PC-3 (cell line): ENCODE data around the gene C19orf47. TPM values are rescaled to one million over a fixed set of nuclear protein-coding genes. Genes with fewer than 3 reads are reported as not detected.

Source experiments
- ATAC-seq: fragments of 200-7000 bp; cut with Tn5 transposase; 2 replicates; pipeline ENCODE4 v1.9.1; 2020; ENCODE audit warnings: mild to moderate bottlenecking, moderate library complexity
- BruUV-seq: library from RNA; stranded (reverse); fragments of 400-500 nt; replicated peaks from 2 replicates; lab custom pipeline; 2021; lab: Mats Ljungman, UMichigan
- CTCF ChIA-PET: fragments of 300-600 bp; sonication (Branson Sonifier 250); formaldehyde crosslinking; loops from one replicate; lab custom pipeline; 2022; ENCODE audit warnings: antibody characterized with exemption; lab: Charles Lee
- POLR2A ChIA-PET: fragments of 300-600 bp; sonication (Branson Sonifier 250); formaldehyde crosslinking; loops from one replicate; lab custom pipeline; 2022; ENCODE audit warnings: antibody characterized with exemption; ENCODE audit not compliant: unreplicated experiment; lab: Charles Lee
- DNase-seq: peaks from one replicate; pipeline ENCODE4 v3.0.0-alpha.2; 2015
- H2AFZ ChIP-seq: fragments of 300-600 bp; sonication (generic); 2 replicates; pipeline ENCODE4 v1.6.0; 2016; ENCODE audit warnings: antibody characterized with exemption, low read length
- H3F3A ChIP-seq: fragments of 300-600 bp; sonication (generic); one replicate; pipeline ENCODE4 v1.6.0; 2017; ENCODE audit warnings: antibody characterized with exemption, low read length, control low read depth, mild to moderate bottlenecking; ENCODE audit not compliant: unreplicated experiment
- H3K27ac ChIP-seq: fragments of 300-600 bp; sonication (generic); 2 replicates; pipeline ENCODE4 v1.5.1; 2016; ENCODE audit warnings: mild to moderate bottlenecking, low read length
- H3K27me3 ChIP-seq: fragments of 300-600 bp; sonication (generic); 2 replicates; pipeline ENCODE4 v1.6.1; 2016; ENCODE audit warnings: low read length, mixed read lengths
- H3K36me3 ChIP-seq: fragments of 300-600 bp; sonication (generic); 2 replicates; pipeline ENCODE4 v1.6.1; 2016; ENCODE audit warnings: low read depth, mixed run types, low read length, mixed read lengths
- H3K4me1 ChIP-seq: fragments of 300-600 bp; sonication (generic); 2 replicates; pipeline ENCODE4 v1.5.1; 2016; ENCODE audit warnings: low read length; ENCODE audit not compliant: insufficient read depth
- H3K4me2 ChIP-seq: fragments of 300-600 bp; sonication (generic); 2 replicates; pipeline ENCODE4 v1.6.0; 2016; ENCODE audit warnings: low read length
- H3K4me3 ChIP-seq: fragments of 300-600 bp; sonication (generic); 2 replicates; pipeline ENCODE4 v1.5.1; 2016; ENCODE audit warnings: mild to moderate bottlenecking, low read length, mixed read lengths
- H3K79me2 ChIP-seq: fragments of 300-600 bp; sonication (generic); 2 replicates; pipeline ENCODE4 v1.6.1; 2017; ENCODE audit warnings: low read length, mixed read lengths
- H3K9ac ChIP-seq: fragments of 300-600 bp; sonication (generic); 2 replicates; pipeline ENCODE4 v1.6.0; 2016; ENCODE audit warnings: mild to moderate bottlenecking, low read length
- H3K9me2 ChIP-seq: fragments of 300-600 bp; sonication (generic); replicated peaks from 2 replicates; pipeline ENCODE4 v1.6.1; 2016; ENCODE audit warnings: mixed run types, low read length, mixed read lengths
- H3K9me3 ChIP-seq: fragments of 300-600 bp; sonication (generic); 2 replicates; pipeline ENCODE4 v1.6.1; 2016; ENCODE audit warnings: low read length, mixed read lengths
- H4K20me1 ChIP-seq: fragments of 300-600 bp; sonication (generic); 2 replicates; pipeline ENCODE4 v1.6.1; 2016; ENCODE audit warnings: low read length, mixed read lengths
- CTCF ChIP-seq: fragments of 300-600 bp; sonication (generic); conservative IDR thresholded peaks from 2 replicates; pipeline ENCODE4 v1.5.1; 2017; ENCODE audit warnings: antibody characterized with exemption, low read depth, mild to moderate bottlenecking, low read length
- EZH2 ChIP-seq: fragments of 300-600 bp; sonication (generic); IDR thresholded peaks from one replicate; pipeline ENCODE4 v1.6.1; 2017; ENCODE audit warnings: antibody characterized with exemption, mild to moderate bottlenecking, low read length; ENCODE audit not compliant: unreplicated experiment
- EZH2phosphoT487 ChIP-seq: fragments of 300-600 bp; sonication (generic); IDR thresholded peaks from 2 replicates; pipeline ENCODE4 v1.6.1; 2018; ENCODE audit warnings: mild to moderate bottlenecking, antibody characterized with exemption, low read length, borderline replicate concordance
- intact Hi-C: fragments of 100-400 bp; cut with micrococcal nuclease; formaldehyde crosslinking; loops from 2 replicates; pipeline ENCODE4 v1.9.0; 2023
- total RNA-seq: library from RNA; depleted of rRNA; stranded (reverse); fragments of >200 nt; gene quantifications from 2 replicates; pipeline ENCODE4 v1.2.3, GENCODE V29; 2014

The C19orf47 gene
- total RNA-seq, 1 experiment from 2014 or later: 13.9 TPM

- intact Hi-C loops: loop anchor here (5.0 kb wide), 1 partner anchor 220 kb away; no protein-coding TSS in a partner anchor
- no peak for TF ChIP-seq EZH2phosphoT487
- no peak for TF ChIP-seq EZH2
- TF ChIP-seq CTCF: no peak
- Histone ChIP-seq H2AFZ (no peak overlapping the region), H3K4me2 (no peak overlapping the region), H3K9me2 (no peaks in the 10 kb centered on the region), H3K4me3 (no peak overlapping the region), H3F3A (no peaks in the 10 kb centered on the region), H4K20me1 (no peaks in the 10 kb centered on the region), H3K4me1 (no peaks in the 10 kb centered on the region), H3K79me2 (no peaks in the 10 kb centered on the region), H3K27me3 (no peaks in the 10 kb centered on the region), H3K36me3 (no peaks in the 10 kb centered on the region), H3K9ac (no peak overlapping the region), H3K27ac (no peak overlapping the region), H3K9me3 (no peaks in the 10 kb centered on the region)
- DNase-seq (no peak), ATAC-seq (no peak)
- ChIA-PET CTCF (no interaction called here), POLR2A (no interaction called here)
- no TSS peak for BruUV-seq
Observed at GRCh38 chr19:40302224-40303011, 45.8 kb downstream of the C19orf47 start.

GRCh38 chr19:40300668-40301067 lies 47.5 kb downstream of the C19orf47 start:
- Histone ChIP-seq H3K4me1 (no peaks in the 10 kb centered on the region), H4K20me1 (no peaks in the 10 kb centered on the region), H3K9me2 (no peaks in the 10 kb centered on the region), H3K27me3 (no peaks in the 10 kb centered on the region), H3K9me3 (no peaks in the 10 kb centered on the region), H3K4me3 (no peak overlapping the region), H3K36me3 (no peaks in the 10 kb centered on the region), H3F3A (no peaks in the 10 kb centered on the region), H2AFZ (no peak overlapping the region), H3K4me2 (no peak overlapping the region), H3K79me2 (no peaks in the 10 kb centered on the region), H3K27ac (no peak overlapping the region), H3K9ac (no peak overlapping the region)
- ChIA-PET POLR2A (no interaction called here), CTCF (no interaction called here)
- DNase-seq (no peak), ATAC-seq (no peak)
- TF ChIP-seq EZH2 (no peak), CTCF (no peak)
- BruUV-seq: no TSS peak
- intact Hi-C loops: loop anchor here (5.0 kb wide), 1 partner anchor 222 kb away; no protein-coding TSS in a partner anchor

- POLR2A ChIA-PET: no interaction called here
- CTCF ChIA-PET: no interaction called here
Observed at GRCh38 chr19:40298026-40298425, 50.2 kb downstream of the C19orf47 start.

More at GRCh38 chr19:40298026-40298425, 50.2 kb downstream of the C19orf47 start:
- no peaks in the 10 kb centered on the region for H3F3A ChIP-seq
- no peak overlapping the region for H2AFZ ChIP-seq
- BruUV-seq: no TSS peak
- H3K9ac ChIP-seq: no peak overlapping the region
- no peaks in the 10 kb centered on the region for H3K36me3 ChIP-seq
- no peaks in the 10 kb centered on the region for H3K79me2 ChIP-seq
- intact Hi-C loops: no loop called here
- no peak for DNase-seq
- H3K27me3 ChIP-seq: no peaks in the 10 kb centered on the region
- H3K4me3 ChIP-seq: no peak overlapping the region
- no peak overlapping the region for H3K4me2 ChIP-seq
- ATAC-seq: no peak
- TF ChIP-seq CTCF (no peak), EZH2phosphoT487 (no peak)
- no peaks in the 10 kb centered on the region for H3K9me2 ChIP-seq
- no peaks in the 10 kb centered on the region for H3K4me1 ChIP-seq
- H3K9me3 ChIP-seq: no peaks in the 10 kb centered on the region
- no peak overlapping the region for H3K27ac ChIP-seq
- H4K20me1 ChIP-seq: no peaks in the 10 kb centered on the region
